Neural progenitor cell (in vitro differentiated cells): ENCODE data around the gene HABP4. TPM values are rescaled to one million over a fixed set of nuclear protein-coding genes. Genes with fewer than 3 reads are reported as not detected.
A peak's percentile ranks its signal among the peaks of the same experiment; 100 is the strongest.
"Not testable (repeated sequence)": the region's sequence is repeated elsewhere in the genome, so short reads cannot be mapped to it uniquely, and the experiment has no call there.

Source experiments
- DNase-seq: peaks from one replicate; pipeline ENCODE4 v3.0.0-alpha.2; 2016; ENCODE audit warnings: low spot score
- H2AFZ ChIP-seq: fragments of 200-600 bp; sonication (generic); replicated peaks from 2 replicates; pipeline ENCODE4 v1.6.1; 2016; ENCODE audit warnings: antibody characterized with exemption
- H3F3A ChIP-seq: fragments of 200-600 bp; sonication (generic); 2 replicates; pipeline ENCODE4 v1.6.1; 2016; ENCODE audit warnings: antibody characterized with exemption, low read depth
- H3K27ac ChIP-seq: fragments of 200-600 bp; sonication (generic); 2 replicates; pipeline ENCODE4 v1.5.1; 2016; ENCODE audit warnings: mild to moderate bottlenecking
- H3K27me3 ChIP-seq: fragments of 200-600 bp; sonication (generic); 2 replicates; pipeline ENCODE4 v1.6.1; 2016; ENCODE audit warnings: mild to moderate bottlenecking, moderate library complexity
- H3K36me3 ChIP-seq: fragments of 200-600 bp; sonication (generic); 2 replicates; pipeline ENCODE4 v1.5.1; 2016
- H3K4me1 ChIP-seq: fragments of 200-600 bp; sonication (generic); 2 replicates; pipeline ENCODE4 v1.6.1; 2016; ENCODE audit warnings: mixed run types
- H3K4me2 ChIP-seq: fragments of 200-600 bp; sonication (generic); 2 replicates; pipeline ENCODE4 v1.6.1; 2016
- H3K4me3 ChIP-seq: fragments of 200-600 bp; sonication (generic); 2 replicates; pipeline ENCODE4 v1.5.1; 2016
- H3K79me2 ChIP-seq: fragments of 200-600 bp; sonication (generic); 2 replicates; pipeline ENCODE4 v1.6.1; 2016; ENCODE audit warnings: low read depth
- H3K9ac ChIP-seq: fragments of 200-600 bp; sonication (generic); 2 replicates; pipeline ENCODE4 v1.6.1; 2016
- H3K9me3 ChIP-seq: fragments of 200-600 bp; sonication (generic); 2 replicates; pipeline ENCODE4 v1.5.1; 2016; ENCODE audit warnings: low read depth
- H4K20me1 ChIP-seq: fragments of 200-600 bp; sonication (generic); 2 replicates; pipeline ENCODE4 v1.6.1; 2016; ENCODE audit warnings: low read depth
- H3K27ac Mint-ChIP-seq: 3 replicates; pipeline ENCODE4 v1.8.0; 2021; ENCODE audit warnings: mixed read lengths
- H3K27me3 Mint-ChIP-seq: 2 replicates; pipeline ENCODE4 v1.8.0; 2022; ENCODE audit warnings: low read depth, mild to moderate bottlenecking, inconsistent platforms, moderate library complexity, mixed read lengths; ENCODE audit not compliant: insufficient read depth
- H3K36me3 Mint-ChIP-seq: 3 replicates; pipeline ENCODE4 v1.8.0; 2021; ENCODE audit warnings: mixed read lengths
- H3K4me1 Mint-ChIP-seq: 3 replicates; pipeline ENCODE4 v1.8.0; 2021; ENCODE audit warnings: mixed read lengths
- H3K4me3 Mint-ChIP-seq: 3 replicates; pipeline ENCODE4 v1.8.0; 2021; ENCODE audit warnings: mild to moderate bottlenecking, moderate library complexity, mixed read lengths
- H3K9me3 Mint-ChIP-seq: 3 replicates; pipeline ENCODE4 v1.8.0; 2020; ENCODE audit warnings: mixed read lengths
- EZH2 ChIP-seq: fragments of 200-600 bp; sonication (generic); IDR thresholded peaks from 2 replicates; pipeline ENCODE4 v1.6.1; 2017; ENCODE audit warnings: antibody characterized with exemption, mild to moderate bottlenecking, moderate library complexity
- EZH2phosphoT487 ChIP-seq: fragments of 200-600 bp; sonication (generic); IDR thresholded peaks from 2 replicates; pipeline ENCODE4 v1.6.1; 2017; ENCODE audit warnings: antibody characterized with exemption
- total RNA-seq: library from RNA; depleted of rRNA; stranded (reverse); fragments of >200 nt; gene quantifications from 2 replicates; pipeline ENCODE4 v1.2.3, GENCODE V29; 2015; ENCODE audit warnings: low replicate concordance
- TF ChIP-seq, protein P1 (sequence below): fragments of 200-600 bp; sonication (generic); IDR thresholded peaks from 2 replicates; pipeline ENCODE4 v1.5.1; 2017; ENCODE audit warnings: antibody characterized with exemption, mild to moderate bottlenecking

Gene HABP4
- total RNA-seq, 1 donor from 2014 or later: 12.3 TPM

GRCh38 chr9:96502539-96503373 lies 52.8 kb downstream of the HABP4 start:
- no peaks in the 10 kb centered on the region for H3F3A ChIP-seq
- H4K20me1 ChIP-seq: no peaks in the 10 kb centered on the region
- peaks cover 7% of the 10 kb centered on the region for H3K4me1 Mint-ChIP-seq
- H3K4me3 Mint-ChIP-seq: no peak overlapping the region
- no peaks in the 10 kb centered on the region for H3K27me3 ChIP-seq
- H3K9me3 ChIP-seq: no peaks in the 10 kb centered on the region
- no peak overlapping the region for H3K27ac ChIP-seq
- no peaks in the 10 kb centered on the region for H3K79me2 ChIP-seq
- H3K4me3 ChIP-seq: no peak overlapping the region
- no peak overlapping the region for H2AFZ ChIP-seq
- H3K27me3 Mint-ChIP-seq: peaks cover 4% of the 10 kb centered on the region
- H3K9me3 Mint-ChIP-seq: no peaks in the 10 kb centered on the region
- H3K36me3 Mint-ChIP-seq: peaks cover 5% of the 10 kb centered on the region
- peaks cover 7% of the 10 kb centered on the region for H3K4me1 ChIP-seq
- H3K4me2 ChIP-seq: no peak overlapping the region
- TF ChIP-seq EZH2: no peak
- no peak for TF ChIP-seq EZH2phosphoT487
- TF ChIP-seq, protein P1, sequence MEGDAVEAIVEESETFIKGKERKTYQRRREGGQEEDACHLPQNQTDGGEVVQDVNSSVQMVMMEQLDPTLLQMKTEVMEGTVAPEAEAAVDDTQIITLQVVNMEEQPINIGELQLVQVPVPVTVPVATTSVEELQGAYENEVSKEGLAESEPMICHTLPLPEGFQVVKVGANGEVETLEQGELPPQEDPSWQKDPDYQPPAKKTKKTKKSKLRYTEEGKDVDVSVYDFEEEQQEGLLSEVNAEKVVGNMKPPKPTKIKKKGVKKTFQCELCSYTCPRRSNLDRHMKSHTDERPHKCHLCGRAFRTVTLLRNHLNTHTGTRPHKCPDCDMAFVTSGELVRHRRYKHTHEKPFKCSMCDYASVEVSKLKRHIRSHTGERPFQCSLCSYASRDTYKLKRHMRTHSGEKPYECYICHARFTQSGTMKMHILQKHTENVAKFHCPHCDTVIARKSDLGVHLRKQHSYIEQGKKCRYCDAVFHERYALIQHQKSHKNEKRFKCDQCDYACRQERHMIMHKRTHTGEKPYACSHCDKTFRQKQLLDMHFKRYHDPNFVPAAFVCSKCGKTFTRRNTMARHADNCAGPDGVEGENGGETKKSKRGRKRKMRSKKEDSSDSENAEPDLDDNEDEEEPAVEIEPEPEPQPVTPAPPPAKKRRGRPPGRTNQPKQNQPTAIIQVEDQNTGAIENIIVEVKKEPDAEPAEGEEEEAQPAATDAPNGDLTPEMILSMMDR: no peak
- peak overlapping the region; percentile 75 for H3K27ac Mint-ChIP-seq
- H3K9ac ChIP-seq: no peak overlapping the region
- no peaks in the 10 kb centered on the region for H3K36me3 ChIP-seq
- DNase-seq: no peak

GRCh38 chr9:96503374-96503748 lies 53.4 kb downstream of the HABP4 start:
- not testable (repeated sequence) for H3K27ac Mint-ChIP-seq, H3K9me3 Mint-ChIP-seq

GRCh38 chr9:96503918-96504317 lies 53.9 kb downstream of the HABP4 start:
- no peaks in the 10 kb centered on the region for H3K36me3 ChIP-seq
- peaks cover 5% of the 10 kb centered on the region for H3K4me1 Mint-ChIP-seq

More at GRCh38 chr9:96503374-96503748, 53.4 kb downstream of the HABP4 start:
- H3K27ac ChIP-seq, DNase-seq, H2AFZ ChIP-seq, H3K27me3 ChIP-seq, H3K4me1 Mint-ChIP-seq, H3K27me3 Mint-ChIP-seq, H3K9ac ChIP-seq, H3K36me3 ChIP-seq, H3F3A ChIP-seq, H3K4me3 Mint-ChIP-seq, H3K4me3 ChIP-seq, H3K4me1 ChIP-seq, H3K4me2 ChIP-seq, H3K9me3 ChIP-seq, H3K79me2 ChIP-seq, H3K36me3 Mint-ChIP-seq, H4K20me1 ChIP-seq: not testable (repeated sequence)

More at GRCh38 chr9:96503918-96504317, 53.9 kb downstream of the HABP4 start:
- Histone ChIP-seq H3K79me2 (no peaks in the 10 kb centered on the region), H3K4me2 (no peak overlapping the region), H4K20me1 (no peaks in the 10 kb centered on the region), H3K27ac (no peak overlapping the region), H3F3A (no peaks in the 10 kb centered on the region), H3K4me1 (peaks cover 2% of the 10 kb centered on the region), H3K27me3 (no peaks in the 10 kb centered on the region), H3K9me3 (no peaks in the 10 kb centered on the region), H3K4me3 (no peak overlapping the region), H3K9ac (no peak overlapping the region), H2AFZ (no peak overlapping the region)
- H3K36me3 Mint-ChIP-seq: peaks cover 12% of the 10 kb centered on the region
- H3K27ac Mint-ChIP-seq: no peak overlapping the region
- DNase-seq: no peak
- H3K4me3 Mint-ChIP-seq: no peak overlapping the region
- peaks cover 4% of the 10 kb centered on the region for H3K27me3 Mint-ChIP-seq
- TF ChIP-seq EZH2: no peak
- TF ChIP-seq EZH2phosphoT487: no peak
- TF ChIP-seq, protein P1: no peak
- H3K9me3 Mint-ChIP-seq: no peaks in the 10 kb centered on the region
